IPS-NIHi11 (cell line): ENCODE measurements around the gene TTC24.
"Not testable (repeated sequence)": the region's sequence is repeated elsewhere in the genome, so short reads cannot be mapped to it uniquely, and the experiment has no call there.

Experiments
- DNase-seq: peaks from one replicate; pipeline ENCODE4 v3.0.0; 2012; ENCODE audit warnings: mixed read lengths, low spot score

TTC24 gene

DNA sequence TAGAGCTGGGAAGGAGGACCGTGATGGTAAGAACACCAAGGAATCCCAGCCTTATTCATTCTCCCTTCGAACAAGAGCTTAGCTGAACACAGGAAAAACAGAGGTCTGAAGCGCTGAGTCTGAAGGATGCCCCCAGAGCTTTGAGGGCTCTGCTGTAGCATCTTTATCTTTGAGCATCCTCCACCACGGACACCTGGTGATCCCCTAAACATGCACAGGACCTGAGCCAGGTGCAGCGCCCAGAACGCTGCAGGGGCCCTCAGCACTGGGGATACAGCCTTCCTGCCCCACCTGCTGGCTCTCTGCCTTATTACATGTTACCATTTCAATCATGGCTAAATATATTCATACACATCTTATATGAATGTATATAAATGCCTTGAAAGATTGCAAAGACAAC, 29.5 kb downstream of the TTC24 start:
- DNase-seq: peak; percentile 57

DNA sequence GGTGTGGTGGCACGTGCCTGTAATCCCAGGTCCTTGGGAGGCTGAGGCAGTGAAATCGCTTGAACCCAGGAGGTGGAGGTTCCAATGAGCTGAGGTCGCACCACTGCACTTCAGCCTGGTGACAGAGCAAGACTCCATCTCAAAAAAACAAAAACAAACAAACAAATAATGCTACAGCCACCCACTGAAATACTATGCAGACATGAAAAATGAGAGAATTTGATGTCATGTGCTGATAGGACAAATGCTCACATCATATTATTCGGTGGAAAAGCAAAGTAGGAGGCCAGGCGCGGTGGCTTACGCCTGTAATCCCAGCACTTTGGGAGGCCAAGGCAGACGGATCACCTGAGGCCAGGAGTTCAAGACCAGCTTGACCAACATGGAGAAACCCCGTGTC, 30.5 kb downstream of the TTC24 start:
- DNase-seq: not testable (repeated sequence)

DNA sequence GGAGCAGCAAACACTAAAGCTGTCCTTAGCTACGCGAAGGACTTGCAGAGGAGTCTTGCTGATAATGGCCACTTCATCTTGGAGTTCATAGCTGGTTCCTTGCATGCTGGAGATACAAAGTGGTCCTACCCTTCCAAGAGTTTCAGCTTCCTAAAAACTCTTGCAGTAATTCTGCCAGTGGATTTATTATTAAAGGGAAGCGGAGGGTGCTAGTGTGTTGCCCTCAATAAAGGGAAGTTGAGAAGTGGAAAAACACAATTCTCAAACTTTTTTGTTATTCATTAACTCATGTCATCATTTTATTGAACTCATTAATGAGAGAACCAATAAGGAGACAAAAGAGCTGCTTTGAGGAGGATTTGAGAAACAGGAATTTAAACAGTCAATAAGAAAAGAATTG, 33.1 kb downstream of the TTC24 start:
- DNase-seq: no peak

DNA sequence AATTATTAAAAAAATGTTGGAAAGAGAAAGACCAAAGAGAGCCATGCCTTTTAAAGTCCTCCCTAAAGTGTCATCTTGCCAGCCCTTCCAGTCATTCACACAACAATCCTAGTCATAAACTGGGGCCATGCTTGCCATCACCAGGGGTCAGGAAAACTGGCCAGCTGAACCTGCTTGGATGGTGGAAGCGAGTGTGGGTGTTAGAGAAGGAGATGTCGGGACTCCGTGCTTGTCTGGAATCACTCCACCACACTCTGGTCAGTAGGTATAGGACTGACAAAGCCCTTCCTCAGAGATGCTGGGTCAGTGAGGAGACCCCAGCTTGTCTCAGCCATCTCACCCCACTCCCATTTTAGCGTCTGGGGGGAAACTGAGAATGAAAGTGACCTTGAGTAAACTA, 36.4 kb downstream of the TTC24 start:
- DNase-seq: no peak

DNA sequence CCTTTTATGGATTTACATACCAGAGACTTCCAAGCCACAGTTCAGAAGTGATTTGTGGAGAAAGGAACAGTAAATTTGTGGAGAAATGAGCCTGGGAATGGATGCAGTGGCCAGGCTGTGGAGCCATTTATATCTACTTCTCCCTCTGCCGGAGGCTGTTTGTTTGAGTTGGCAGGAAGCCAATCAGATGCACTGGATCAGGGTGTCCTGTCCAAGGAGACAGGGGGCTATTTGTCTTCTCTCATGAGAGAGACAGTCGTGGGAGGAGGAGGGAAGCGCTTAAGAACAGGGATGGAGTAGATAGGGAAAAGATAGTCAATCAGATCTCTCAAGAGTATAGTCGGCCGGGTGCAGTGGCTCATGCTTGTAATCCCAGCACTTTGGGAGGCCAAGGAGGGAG, 36.9 kb downstream of the TTC24 start:
- DNase-seq: no peak

DNA sequence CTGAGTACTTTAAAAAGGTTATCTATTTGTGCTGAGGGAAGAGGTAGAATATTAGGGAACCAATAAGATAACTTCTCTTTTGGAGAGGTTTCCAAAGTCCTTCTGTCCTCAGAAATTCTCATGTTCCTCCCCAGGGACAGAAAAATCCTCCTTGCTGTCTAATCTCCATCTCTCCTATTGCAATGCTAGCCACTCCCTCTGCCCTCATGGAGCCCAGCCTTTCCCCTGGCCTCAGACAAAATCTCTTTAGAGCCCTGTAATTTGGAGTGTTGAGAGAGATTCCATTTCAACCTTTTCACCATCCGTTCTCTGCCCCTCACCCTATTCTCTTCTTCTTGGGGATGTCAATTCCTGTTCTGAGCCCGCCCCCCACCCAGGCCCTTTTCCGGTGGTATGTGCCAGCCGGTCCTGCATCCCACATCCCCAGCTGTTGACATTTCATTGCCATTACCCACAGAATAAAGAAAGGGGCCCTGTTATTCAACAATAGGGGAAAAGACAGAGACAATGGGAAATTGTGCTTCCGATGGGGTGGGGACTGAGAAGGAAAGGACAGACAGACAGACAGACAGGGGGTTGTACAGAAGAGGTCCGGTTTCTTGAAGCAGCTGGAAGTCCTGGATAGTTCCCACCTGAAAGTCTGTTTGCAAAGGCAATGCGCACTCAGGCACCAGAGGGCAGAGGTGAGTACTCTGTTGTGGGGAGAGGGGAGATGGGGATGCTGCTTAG, 39.5 kb downstream of the TTC24 start, which contains the start of gene HAPLN2:
HAPLN2 (plus strand) TSS at position 563 of the 729 bp plus-strand sequence. CDS start 4,076 bp downstream, outside the sequence.
- peak; percentile 65 for DNase-seq

DNA sequence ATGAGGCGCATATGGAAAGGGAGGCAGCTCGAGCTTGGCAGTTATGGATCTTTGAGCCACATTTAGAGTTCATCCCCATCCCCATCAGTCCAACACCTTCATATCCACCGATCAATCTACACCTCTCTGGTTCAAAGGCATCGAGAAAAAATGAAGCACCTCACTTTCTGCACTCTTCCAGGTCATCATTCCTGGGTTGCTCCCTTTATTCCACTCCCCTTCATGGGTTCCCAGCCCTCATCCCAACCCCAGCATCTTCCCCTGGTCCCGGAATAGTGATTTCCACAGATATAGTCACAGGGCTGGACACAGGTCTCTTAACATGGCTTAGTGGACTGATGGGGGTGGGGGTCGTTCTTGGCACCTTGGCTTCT, 40.0 kb downstream of the TTC24 start:
- DNase-seq: no peak

DNA sequence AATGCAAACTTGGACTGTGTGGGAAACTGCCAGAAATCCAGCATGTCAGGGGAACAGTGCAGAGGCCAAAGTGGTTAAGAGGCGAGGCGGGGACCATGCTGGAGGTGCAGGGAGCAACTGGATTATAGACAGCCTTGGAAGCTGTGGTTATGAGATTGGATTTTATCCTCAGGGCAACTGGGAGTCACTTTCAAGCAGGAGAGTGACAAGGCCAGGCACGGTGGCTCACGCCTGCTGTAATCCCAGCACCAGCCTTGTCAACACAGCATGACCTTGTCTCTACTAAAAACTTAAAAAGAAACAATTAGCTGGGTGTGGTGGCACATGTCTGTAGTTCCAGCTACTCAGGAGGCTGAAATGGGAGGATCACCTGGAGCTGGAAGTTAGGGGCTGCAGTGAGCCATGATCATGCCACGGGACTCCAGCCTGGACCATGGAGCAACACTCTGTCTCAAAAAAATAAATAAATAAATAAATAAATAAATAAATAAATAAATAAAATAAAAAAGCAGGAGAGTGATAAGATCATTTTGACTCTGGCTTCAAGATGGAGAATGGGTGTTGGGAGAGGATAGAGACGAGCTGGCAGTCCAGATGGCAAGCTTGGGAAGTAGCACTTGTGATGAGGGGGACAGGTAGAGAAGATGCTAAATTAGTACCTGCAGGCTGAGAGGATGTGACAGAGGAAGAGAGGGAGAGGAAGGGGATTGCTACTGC, 43.2 kb downstream of the TTC24 start:
- no peak for DNase-seq

DNA sequence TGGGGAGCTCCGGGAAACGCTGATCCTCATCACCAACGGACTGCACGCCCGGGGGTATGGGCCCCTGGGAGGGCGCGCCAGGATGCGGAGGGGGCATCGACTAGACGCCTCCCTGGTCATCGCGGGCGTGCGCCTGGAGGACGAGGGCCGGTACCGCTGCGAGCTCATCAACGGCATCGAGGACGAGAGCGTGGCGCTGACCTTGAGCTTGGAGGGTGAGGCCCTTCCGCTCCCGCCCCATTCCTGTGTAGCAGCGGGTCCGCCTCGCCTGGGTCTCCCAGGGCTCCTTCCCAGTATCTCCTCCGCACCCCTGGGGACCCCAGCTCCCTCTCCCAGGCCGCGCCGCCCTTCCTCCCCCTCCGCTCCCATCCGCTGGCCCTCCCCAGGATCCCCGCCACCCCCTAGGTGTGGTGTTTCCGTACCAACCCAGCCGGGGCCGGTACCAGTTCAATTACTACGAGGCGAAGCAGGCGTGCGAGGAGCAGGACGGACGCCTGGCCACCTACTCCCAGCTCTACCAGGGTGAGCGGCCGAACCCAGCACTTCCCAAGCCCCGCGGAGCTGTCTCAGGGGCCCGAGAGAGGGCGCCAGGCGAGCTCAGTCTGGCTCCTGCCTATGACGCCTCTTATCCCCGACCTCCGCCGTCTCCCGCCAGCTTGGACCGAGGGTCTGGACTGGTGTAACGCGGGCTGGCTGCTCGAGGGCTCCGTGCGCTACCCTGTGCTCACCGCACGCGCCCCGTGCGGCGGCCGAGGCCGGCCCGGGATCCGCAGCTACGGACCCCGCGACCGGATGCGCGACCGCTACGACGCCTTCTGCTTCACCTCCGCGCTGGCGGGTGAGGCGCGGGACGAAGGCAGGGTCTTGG, 44.7 kb downstream of the TTC24 start:
- peak; percentile 77 for DNase-seq

DNA sequence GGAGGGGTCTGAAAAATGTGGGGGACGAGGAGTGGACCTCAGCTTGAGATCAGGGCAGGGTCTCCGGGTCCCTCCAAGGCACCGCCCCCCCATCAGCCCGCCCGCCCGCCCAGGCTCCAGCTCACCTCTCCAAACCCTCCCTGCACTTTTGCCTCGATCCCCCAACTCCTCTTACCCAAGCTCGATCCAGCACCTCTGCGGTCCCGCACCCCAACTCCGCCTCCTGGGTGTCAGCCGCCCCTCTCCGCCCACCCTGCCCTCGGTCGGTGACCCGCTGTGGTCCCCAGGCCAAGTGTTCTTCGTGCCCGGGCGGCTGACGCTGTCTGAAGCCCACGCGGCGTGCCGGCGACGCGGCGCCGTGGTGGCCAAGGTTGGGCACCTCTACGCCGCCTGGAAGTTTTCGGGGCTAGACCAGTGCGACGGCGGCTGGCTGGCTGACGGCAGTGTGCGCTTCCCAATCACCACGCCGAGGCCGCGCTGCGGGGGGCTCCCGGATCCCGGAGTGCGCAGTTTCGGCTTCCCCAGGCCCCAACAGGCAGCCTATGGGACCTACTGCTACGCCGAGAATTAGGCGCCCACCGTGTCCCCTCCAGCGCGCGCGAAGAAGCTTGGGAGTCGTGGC, 45.4 kb downstream of the TTC24 start:
- no peak for DNase-seq

DNA sequence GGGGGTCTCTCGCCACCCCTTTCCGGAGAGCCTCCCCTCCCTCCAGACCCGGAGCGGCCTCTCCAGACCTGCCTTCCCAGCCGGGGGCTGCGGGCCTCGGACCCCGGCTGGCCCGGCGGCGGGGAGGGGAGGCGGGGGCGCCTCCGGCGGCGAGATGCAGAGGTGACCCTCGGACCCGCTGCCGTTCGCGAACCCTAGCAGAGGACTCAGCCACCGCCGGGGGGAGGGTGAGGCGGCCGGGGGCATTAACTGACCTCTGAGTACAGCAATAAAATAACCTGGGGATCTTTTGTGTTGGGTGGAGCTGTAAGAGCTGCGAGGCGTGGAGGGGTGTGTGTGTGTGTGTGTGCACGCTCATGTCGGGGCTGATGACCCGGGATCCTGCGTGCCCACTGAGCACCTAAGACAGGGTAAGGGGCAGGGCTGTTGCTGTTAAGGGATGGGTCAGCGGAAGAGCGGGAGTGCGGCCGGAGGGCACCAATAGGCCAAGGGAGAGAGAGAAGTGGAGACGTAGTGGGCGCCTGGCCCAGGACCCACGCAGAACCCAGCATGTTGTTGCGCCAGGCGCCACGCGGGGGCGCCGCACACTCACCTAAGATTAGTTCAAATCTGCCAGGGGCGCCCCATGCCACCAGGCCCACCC, 46.0 kb downstream of the TTC24 start:
- DNase-seq: peak; percentile 56

DNA sequence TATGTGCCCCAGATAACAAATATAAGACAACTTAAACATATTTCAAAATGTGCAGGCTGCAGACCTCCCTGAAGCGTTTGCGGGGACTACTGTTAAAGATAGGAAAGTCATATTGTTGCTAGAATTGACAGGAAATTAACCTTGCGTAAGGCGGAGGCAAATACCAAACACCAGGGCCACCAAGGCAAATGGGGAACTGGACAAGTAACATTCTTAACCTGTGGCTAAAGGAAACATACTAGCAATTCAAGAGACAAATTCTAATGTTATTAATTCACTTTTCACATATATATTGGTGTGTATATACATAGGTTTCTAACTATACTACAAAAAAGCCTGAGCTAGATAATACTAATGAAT, 46.5 kb downstream of the TTC24 start:
- DNase-seq: no peak

DNA sequence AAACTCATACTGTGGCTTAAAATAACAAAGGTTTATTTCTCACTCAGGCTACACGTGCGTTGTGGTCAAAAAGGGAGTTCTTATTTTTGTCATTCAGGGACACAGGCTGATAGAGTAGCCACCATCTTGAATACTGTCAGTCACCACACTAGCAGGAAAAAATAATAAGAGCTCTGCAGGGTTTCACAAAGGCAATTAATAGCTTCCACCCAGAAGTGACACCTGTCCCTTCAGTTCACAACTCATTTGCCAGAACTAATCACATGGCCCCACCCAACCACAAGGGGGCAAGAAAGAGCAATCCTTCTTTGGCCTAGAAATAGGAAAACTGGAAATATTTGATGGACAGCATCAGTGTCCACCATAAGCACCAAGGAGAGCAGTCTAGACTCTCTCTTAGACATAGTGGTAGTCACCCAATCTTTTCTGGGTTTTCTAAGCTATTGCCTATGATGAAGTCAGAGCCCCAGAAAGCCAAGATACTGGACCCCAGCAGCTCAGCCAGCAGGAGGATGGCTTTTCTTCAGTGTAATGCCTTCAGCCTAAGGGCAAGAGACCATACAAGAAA, 47.9 kb downstream of the TTC24 start:
- DNase-seq: no peak

DNA sequence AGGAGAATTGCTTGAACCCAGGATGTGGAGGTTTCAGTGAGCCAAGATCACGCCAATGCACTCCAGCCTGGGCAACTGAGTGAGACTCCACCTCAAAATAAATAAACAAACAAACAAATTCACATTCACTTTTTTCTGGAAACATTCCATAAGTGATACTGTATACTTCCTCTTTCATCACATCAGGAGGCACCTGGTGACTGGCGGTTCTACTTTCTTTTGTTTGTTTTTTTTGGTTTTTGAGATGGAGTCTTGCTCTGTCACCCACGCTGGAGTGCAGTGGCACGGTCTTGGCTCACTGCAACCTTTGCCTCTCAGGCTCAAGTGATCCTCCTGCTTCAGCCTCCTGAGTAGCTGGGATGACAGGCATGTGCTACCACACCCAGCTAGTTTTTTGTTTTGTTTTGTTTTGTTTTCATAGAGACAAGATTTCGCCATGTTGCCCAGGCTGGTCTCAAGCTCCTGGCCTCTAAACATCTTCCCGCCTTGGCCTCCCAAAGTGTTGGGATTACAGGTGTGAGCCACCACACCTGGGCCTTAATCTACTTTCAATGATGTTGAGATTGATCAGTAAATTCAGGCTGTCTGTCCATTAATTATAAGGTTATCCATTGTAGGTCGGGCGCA, 50.4 kb downstream of the TTC24 start:
- DNase-seq: no peak

DNA sequence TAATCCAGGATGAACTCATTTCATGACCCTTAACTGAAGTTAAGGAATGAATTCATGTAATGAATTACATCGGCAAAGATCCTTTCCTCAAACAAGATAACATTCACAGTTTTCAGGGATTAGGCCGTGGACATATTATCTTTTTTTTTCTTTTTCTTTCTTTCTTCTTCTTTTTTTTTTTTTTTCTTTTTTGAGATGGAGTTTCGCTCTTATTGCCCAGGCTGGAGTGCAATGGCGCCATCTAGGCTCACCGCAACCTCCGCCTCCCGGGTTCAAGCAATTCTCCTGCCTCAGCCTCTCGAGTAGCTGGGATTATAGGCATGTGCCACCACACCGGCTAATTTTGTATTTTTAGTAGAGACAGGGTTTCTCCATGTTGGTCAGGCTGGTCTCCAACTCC, 51.6 kb downstream of the TTC24 start:
- not testable (repeated sequence) for DNase-seq

DNA sequence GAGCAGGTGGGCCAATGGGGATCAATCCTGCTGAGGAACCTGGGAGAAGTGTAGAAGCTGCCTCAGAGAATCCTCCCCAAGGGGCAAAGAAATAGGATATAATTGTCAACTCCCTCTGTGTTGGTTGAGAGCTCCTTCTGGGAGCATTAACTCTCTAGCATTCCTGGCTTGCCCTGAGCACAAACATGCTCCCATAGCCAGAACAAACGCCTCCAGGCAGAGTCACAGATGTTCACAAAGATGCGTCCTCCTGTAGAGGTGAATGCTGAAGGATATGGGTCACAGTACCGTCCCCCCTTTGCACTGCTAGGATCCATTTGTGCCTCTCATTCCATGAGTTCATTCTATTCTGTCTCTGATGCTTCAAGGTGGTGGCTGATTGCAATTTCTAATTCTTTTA, 52.8 kb downstream of the TTC24 start:
- no peak for DNase-seq
